MG63 (cell line): ENCODE data around the gene SND1. TPM values are rescaled to one million over a fixed set of nuclear protein-coding genes. Genes with fewer than 3 reads are reported as not detected.

Source experiments
- DNase-seq: peaks from one replicate; pipeline ENCODE4 v3.0.0-alpha.2; 2020
- H3K27me3 ChIP-seq: fragments of 250-450 bp; sonication (Bioruptor Pico); 2 replicates; pipeline ENCODE4 v1.5.1; 2020; ENCODE audit warnings: mild to moderate bottlenecking, moderate library complexity
- H3K36me3 ChIP-seq: fragments of 250-450 bp; sonication (Bioruptor Pico); 2 replicates; pipeline ENCODE4 v1.5.1; 2020; ENCODE audit warnings: mild to moderate bottlenecking, moderate library complexity
- H3K4me3 ChIP-seq: fragments of 250-450 bp; sonication (Bioruptor Pico); 2 replicates; pipeline ENCODE4 v1.5.1; 2020; ENCODE audit warnings: mild to moderate bottlenecking, moderate library complexity
- H3K9me3 ChIP-seq: fragments of 250-450 bp; sonication (Bioruptor Pico); 2 replicates; pipeline ENCODE4 v1.5.1; 2020; ENCODE audit warnings: mild to moderate bottlenecking, moderate library complexity
- total RNA-seq: library from RNA; depleted of rRNA; stranded (reverse); fragments of >200 nt; shearing (Covaris generic); gene quantifications from 2 replicates; pipeline ENCODE4 v1.2.3, GENCODE V29; 2014; ENCODE audit warnings: low replicate concordance

Gene SND1
- total RNA-seq, 1 experiment from 2014 or later, result 66.4 TPM

DNA sequence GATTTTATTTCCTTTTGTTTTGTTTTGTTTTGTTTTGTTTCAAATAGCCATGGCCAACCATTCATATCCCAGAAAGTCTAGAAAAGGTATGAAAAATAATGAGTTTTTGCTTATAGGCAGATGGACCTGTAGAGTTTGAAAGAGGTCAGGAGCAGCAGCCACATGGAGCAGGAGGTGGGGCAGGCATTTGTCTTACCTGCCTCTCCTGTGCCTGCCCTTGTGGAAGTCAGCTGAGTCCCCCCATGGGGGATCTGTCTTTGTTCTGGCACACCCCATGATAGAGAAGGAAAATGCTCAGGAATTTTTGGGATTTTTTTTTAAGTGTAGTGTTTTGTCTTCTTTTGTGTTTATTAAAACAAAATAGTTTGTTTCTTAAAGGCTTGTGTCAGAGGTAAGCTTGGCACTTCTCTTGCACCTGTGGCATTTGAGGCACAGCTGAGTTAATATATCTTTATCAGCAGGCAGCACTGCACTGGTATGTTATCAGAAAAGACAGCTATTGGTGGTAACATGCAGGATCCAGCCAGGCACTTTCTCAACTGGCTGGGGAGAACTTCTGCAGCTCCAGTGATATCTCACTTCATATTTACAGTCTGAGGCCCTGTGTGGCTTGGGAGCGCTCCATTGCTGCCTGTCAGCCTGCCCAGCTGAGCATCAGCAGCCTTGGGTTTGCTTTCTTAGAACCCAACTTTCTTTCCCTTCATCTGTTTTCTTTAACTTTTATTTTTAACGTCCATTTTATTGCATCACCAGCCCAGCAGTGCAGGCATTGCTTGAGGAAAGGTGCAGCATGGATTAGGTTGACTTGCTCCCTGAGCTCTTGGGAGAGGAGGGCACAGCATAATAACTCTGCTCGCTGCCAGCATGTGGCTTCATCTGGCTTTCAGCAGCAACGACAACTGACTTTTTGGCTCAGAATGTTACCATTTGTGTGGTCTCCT is 334.9 kb downstream of the SND1 start:
- no peaks in the 10 kb centered on the region for H3K27me3 ChIP-seq
- H3K9me3 ChIP-seq, result no peaks in the 10 kb centered on the region
- no peak overlapping the region for H3K4me3 ChIP-seq
- peaks cover 5% of the 10 kb centered on the region for H3K36me3 ChIP-seq
- DNase-seq, result no peak

DNA sequence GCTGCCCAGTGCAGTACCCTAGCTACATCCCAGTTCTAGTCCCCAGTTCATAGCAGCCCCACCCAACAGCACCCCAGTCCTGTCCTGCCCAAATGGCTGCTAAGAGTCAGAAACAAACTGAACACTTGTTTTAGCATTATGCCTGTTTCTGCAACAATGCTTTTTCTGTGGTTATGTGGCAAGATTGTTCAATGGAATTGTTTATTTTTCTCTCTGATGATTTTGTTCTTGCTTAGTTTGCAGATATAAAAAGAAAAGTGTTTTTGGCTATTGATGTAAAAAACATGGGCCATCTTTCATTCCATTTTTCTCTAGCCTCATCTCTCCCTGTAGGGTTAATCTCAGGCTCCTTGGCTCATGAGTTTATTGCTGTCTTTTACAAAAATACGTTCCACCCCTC is 336.8 kb downstream of the SND1 start:
- H3K27me3 ChIP-seq, result no peaks in the 10 kb centered on the region
- no peak for DNase-seq
- no peaks in the 10 kb centered on the region for H3K9me3 ChIP-seq
- peaks cover 5% of the 10 kb centered on the region for H3K36me3 ChIP-seq
- H3K4me3 ChIP-seq, result no peak overlapping the region

DNA sequence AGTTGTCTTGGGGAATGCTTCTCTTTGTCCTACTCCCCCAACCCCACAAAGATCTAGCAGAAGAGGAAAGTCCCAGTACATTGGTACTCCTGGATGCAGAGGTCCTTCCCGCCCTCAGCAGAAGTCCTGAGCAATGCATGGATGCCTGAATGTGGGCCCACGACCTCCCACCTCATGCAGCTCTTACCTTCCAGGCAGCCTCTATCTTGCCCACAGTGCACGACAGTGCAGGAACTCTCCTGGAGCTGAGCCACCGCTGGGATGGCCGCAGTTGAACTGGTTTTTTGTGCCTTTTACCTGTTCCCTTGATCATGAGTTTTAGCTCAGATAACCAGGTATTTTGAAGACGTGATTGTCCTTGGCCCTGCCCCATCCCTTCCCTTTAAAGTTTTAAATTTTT is 341.3 kb downstream of the SND1 start:
- no peak overlapping the region for H3K4me3 ChIP-seq
- no peak for DNase-seq
- no peaks in the 10 kb centered on the region for H3K27me3 ChIP-seq
- H3K36me3 ChIP-seq, result peaks cover 5% of the 10 kb centered on the region; the same call in 1 of the 2 replicates
- H3K9me3 ChIP-seq, result no peaks in the 10 kb centered on the region

GRCh38 chr7:127993987-127994386 is 342.0 kb downstream of the SND1 start:
- Histone ChIP-seq H3K9me3 (no peaks in the 10 kb centered on the region), H3K27me3 (no peaks in the 10 kb centered on the region), H3K36me3 (peaks cover 5% of the 10 kb centered on the region; the same call in 1 of the 2 replicates), H3K4me3 (no peak overlapping the region)
- no peak for DNase-seq

DNA sequence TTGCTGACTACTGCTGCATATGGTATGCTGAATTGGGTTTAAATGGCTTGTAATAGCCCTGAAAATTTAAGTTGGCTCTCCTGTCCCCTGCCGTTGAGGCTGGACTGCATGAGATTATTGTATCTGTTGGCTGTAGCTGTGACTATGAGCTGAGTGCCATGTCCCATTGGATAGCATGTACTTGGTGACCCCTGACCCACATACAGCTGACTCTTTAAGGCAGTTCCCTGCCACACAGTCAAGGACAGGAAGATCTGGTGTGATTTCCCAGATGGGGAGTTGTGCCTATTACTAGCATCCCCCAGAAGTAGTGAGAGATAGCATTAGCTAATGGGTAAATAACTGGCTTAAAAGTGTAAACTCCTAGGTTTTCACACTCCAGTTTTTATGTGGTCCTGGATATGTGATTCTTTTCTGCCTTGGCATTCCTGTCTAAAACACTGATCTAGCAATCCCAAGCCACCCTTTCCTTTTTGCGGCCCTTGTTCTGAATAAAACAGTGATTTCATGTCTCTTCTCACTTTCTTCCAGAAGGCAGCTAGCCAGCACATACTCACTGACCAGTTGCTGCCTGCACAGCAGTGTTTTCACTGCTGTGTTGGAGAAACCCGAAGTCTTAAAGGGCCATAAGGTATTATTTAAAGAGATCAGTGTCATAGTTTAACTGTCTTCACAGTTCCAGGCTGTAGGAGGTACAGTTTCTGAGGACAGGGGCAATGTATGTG is 343.3 kb downstream of the SND1 start:
- H3K4me3 ChIP-seq, result no peak overlapping the region
- no peak for DNase-seq
- H3K9me3 ChIP-seq, result no peaks in the 10 kb centered on the region
- no peaks in the 10 kb centered on the region for H3K27me3 ChIP-seq
- H3K36me3 ChIP-seq, result peaks cover 5% of the 10 kb centered on the region; the same call in 1 of the 2 replicates

DNA sequence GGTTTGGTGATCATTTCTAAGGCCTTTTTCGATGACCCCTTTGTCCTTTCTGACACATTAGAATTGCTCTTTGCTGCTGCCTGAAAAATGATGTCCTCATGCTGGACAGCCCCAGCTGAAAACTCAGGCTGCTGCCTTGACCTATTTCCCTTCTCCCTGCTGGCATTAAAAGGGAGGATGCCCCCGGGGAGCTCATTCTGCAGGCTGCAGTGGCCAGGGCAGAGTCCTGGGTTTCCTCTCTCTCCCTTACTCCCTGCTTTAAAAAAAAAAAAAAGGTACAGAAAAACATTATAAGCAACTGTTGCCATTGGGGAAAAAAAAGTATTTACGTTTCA is 343.9 kb downstream of the SND1 start:
- no peaks in the 10 kb centered on the region for H3K9me3 ChIP-seq
- no peak for DNase-seq
- H3K27me3 ChIP-seq, result no peaks in the 10 kb centered on the region
- H3K36me3 ChIP-seq, result peaks cover 2% of the 10 kb centered on the region; the same call in 1 of the 2 replicates
- no peak overlapping the region for H3K4me3 ChIP-seq

- no peaks in the 10 kb centered on the region; the same call in 1 of the 2 replicates for H3K36me3 ChIP-seq
- no peaks in the 10 kb centered on the region for H3K27me3 ChIP-seq
- H3K9me3 ChIP-seq, result no peaks in the 10 kb centered on the region
- H3K4me3 ChIP-seq, result no peak overlapping the region
- no peak for DNase-seq
These were observed 344.5 kb downstream of the SND1 start for GRCh38 chr7:127996253-127997071.

- H3K27me3 ChIP-seq, result no peaks in the 10 kb centered on the region
- no peak overlapping the region for H3K4me3 ChIP-seq
- H3K9me3 ChIP-seq, result no peaks in the 10 kb centered on the region
- DNase-seq, result no peak
- H3K36me3 ChIP-seq, result no peaks in the 10 kb centered on the region; the same call in 1 of the 2 replicates
These were observed 345.4 kb downstream of the SND1 start for GRCh38 chr7:127997226-127997922.

- Histone ChIP-seq H3K9me3 (no peaks in the 10 kb centered on the region), H3K27me3 (no peaks in the 10 kb centered on the region), H3K4me3 (no peak overlapping the region), H3K36me3 (no peaks in the 10 kb centered on the region)
- DNase-seq, result no peak
These were observed 346.7 kb downstream of the SND1 start for GRCh38 chr7:127998671-127999070.

DNA sequence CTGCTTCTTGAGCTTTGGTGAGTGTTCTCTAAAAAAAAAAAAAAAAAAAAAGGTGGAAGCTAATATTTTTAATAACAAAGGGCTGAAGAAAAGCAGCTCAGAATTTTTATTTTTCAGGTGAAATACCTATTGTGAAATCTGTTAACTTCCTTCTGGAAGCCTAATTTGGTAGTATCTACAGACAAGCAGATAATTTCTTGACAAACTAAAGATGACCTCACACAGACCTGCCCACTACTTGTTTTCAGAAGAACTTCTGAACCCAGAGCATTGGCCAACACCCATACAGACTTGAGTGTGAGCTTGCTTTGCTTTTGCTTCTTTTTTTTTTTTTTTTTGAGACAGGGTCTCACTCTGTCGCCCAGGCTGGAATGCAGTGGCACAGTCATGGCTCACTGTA is 348.1 kb downstream of the SND1 start:
- no peak for DNase-seq
- Histone ChIP-seq H3K27me3 (no peaks in the 10 kb centered on the region), H3K9me3 (no peaks in the 10 kb centered on the region), H3K36me3 (no peaks in the 10 kb centered on the region), H3K4me3 (no peak overlapping the region)

- Histone ChIP-seq H3K9me3 (no peaks in the 10 kb centered on the region), H3K4me3 (no peak overlapping the region), H3K36me3 (no peaks in the 10 kb centered on the region), H3K27me3 (no peaks in the 10 kb centered on the region)
- no peak for DNase-seq
These were observed 348.9 kb downstream of the SND1 start for GRCh38 chr7:128000854-128001265.

DNA sequence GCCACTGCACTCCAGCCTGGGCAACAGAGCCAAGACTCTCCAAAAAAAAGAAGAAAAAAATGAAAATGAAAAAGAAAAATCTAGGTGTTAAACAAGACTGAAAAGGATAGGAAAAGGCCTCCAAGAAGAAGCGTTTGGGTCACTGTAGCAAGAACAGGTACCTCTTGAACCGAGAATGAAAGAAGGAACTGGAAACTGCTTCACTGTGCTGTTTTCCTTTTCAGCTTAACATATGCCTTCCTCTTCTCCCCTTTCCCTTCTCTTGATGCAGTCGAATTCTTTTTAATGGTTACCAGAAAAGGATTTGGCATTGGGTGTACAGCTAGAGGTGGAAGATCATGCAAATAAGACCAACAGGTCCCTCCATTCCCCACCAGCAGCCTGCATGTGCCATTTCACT is 351.2 kb downstream of the SND1 start:
- DNase-seq, result no peak

DNA sequence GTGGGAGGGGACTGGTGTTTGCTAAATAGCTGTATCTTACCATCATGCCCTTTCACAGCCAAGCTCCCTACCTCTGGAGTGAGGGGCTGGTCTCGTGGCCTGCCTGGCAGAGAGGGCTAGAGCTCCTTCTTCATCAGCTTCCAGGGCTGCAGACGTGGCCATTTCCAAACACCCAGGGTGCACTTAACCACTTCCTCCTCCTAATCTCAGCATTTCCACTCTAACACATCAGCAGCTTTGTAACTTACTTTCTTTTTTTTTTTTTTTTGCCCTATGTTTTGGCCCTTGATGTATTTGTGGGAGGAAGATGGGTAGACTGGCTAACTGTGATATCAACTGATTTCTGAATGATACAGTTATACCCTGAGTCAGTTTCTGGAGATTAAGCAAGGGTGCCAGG is 351.8 kb downstream of the SND1 start:
- no peaks in the 10 kb centered on the region for H3K36me3 ChIP-seq
- no peaks in the 10 kb centered on the region for H3K27me3 ChIP-seq
- DNase-seq, result no peak
- no peaks in the 10 kb centered on the region for H3K9me3 ChIP-seq
- no peak overlapping the region for H3K4me3 ChIP-seq

More for the DNA sequence above, 351.2 kb downstream of the SND1 start:
- H3K36me3 ChIP-seq, result no peaks in the 10 kb centered on the region
- no peak overlapping the region for H3K4me3 ChIP-seq
- H3K27me3 ChIP-seq, result no peaks in the 10 kb centered on the region
- no peaks in the 10 kb centered on the region for H3K9me3 ChIP-seq

- H3K27me3 ChIP-seq, result no peaks in the 10 kb centered on the region
- no peaks in the 10 kb centered on the region for H3K36me3 ChIP-seq
- DNase-seq, result no peak
- no peaks in the 10 kb centered on the region for H3K9me3 ChIP-seq
- H3K4me3 ChIP-seq, result no peak overlapping the region
These were observed 352.6 kb downstream of the SND1 start for GRCh38 chr7:128004623-128005022.

DNA sequence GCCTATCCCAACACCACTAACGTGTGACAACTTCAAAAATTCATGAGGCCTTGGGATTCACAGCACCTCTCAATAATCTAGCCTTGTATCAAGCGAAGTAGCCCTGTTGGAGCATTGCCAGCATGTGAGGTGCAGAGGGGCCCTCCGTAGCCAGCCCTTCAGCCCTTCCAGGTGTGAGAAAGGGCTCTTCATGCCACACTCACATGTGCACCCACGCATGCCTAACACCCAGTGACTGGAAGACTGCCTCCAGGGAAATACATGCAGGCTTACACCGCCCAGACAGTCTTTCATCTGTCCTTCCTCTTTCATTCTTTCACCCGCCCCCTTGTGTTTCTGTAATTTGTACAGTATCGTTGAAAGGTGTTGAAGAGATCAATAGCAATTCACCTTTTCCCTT is 353.1 kb downstream of the SND1 start:
- Histone ChIP-seq H3K4me3 (no peak overlapping the region), H3K9me3 (no peaks in the 10 kb centered on the region), H3K36me3 (no peaks in the 10 kb centered on the region), H3K27me3 (no peaks in the 10 kb centered on the region)
- DNase-seq, result no peak

DNA sequence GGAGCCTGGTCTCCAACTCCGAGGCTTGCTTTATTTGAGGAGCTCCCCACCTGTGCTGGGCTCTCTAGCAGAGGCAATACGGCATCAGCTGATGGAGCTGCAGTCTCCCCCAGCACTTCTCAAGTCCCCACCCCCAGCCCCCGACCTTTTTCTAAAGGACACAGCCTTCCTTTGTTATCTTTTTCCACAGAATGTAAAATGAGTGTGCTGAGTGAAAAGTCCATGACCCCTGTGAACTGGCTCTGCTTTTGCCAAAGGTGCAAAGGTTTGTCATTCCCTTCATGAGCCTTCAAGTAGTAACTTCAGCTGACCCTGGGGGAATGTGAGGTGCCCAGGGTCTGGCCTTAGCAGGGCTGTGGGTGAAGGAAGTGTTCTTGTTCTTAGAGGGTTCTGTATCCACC is 353.8 kb downstream of the SND1 start:
- Histone ChIP-seq H3K4me3 (no peak overlapping the region), H3K36me3 (no peaks in the 10 kb centered on the region), H3K9me3 (no peaks in the 10 kb centered on the region), H3K27me3 (no peaks in the 10 kb centered on the region)
- DNase-seq, result no peak
